Endometrium (tissue), 2 donors: Measurements from ENCODE around the gene ARHGEF38.
"Not testable (repeated sequence)": the region's sequence is repeated elsewhere in the genome, so short reads cannot be mapped to it uniquely, and the experiment has no call there.

Source experiments
- FAIRE-seq: peaks from 2 replicates; lab custom pipeline; 2012; peaks lifted over from hg19 to GRCh38; lab: Jason Lieb, UNC
- donor health status: control.
- donor health status: control.

ARHGEF38 gene

GRCh38 chr4:105652286-105652888, 100.0 kb downstream of the ARHGEF38 start:
- no peak for FAIRE-seq

GRCh38 chr4:105657117-105657765, 104.8 kb downstream of the ARHGEF38 start:
- no peak for FAIRE-seq

- no peak for FAIRE-seq
These were observed 106.8 kb downstream of the ARHGEF38 start for GRCh38 chr4:105659190-105659589.

- FAIRE-seq, result no peak
These were observed 108.6 kb downstream of the ARHGEF38 start for GRCh38 chr4:105661028-105661427.

- no peak for FAIRE-seq
These were observed 110.7 kb downstream of the ARHGEF38 start for GRCh38 chr4:105662935-105663675.

- no peak for FAIRE-seq
These were observed 114.3 kb downstream of the ARHGEF38 start for GRCh38 chr4:105666693-105667092.

GRCh38 chr4:105670684-105671083, 118.3 kb downstream of the ARHGEF38 start:
- FAIRE-seq, result no peak

GRCh38 chr4:105671301-105671700, 118.9 kb downstream of the ARHGEF38 start:
- no peak for FAIRE-seq

- no peak for FAIRE-seq
These were observed 121.6 kb downstream of the ARHGEF38 start for GRCh38 chr4:105674011-105674410.

GRCh38 chr4:105677709-105678108, 125.3 kb downstream of the ARHGEF38 start:
- FAIRE-seq, result no peak

GRCh38 chr4:105679186-105679585, 126.8 kb downstream of the ARHGEF38 start:
- FAIRE-seq, result no peak

- no peak for FAIRE-seq
These were observed 130.6 kb downstream of the ARHGEF38 start for GRCh38 chr4:105683038-105683437.

- FAIRE-seq, result no peak
These were observed 134.2 kb downstream of the ARHGEF38 start for GRCh38 chr4:105686571-105686970.

- not testable (repeated sequence) for FAIRE-seq
These were observed 142.4 kb downstream of the ARHGEF38 start for GRCh38 chr4:105694812-105695211.

- FAIRE-seq, result not testable (repeated sequence)
These were observed 143.4 kb downstream of the ARHGEF38 start for GRCh38 chr4:105695832-105696231.

GRCh38 chr4:105698607-105699006, 146.2 kb downstream of the ARHGEF38 start:
- FAIRE-seq, result no peak

GRCh38 chr4:105707782-105708180, 155.4 kb downstream of the ARHGEF38 start:
- no peak for FAIRE-seq

- peak; percentile 87 for FAIRE-seq
These were observed 156.0 kb downstream of the ARHGEF38 start, which contains the start of the genes GSTCD and INTS12 for GRCh38 chr4:105708181-105709080. TSS of gene GSTCD (plus strand) at chr4:105708784. CDS start at chr4:105717614, 8,830 bp downstream. TSS of gene INTS12 (minus strand) at chr4:105708689. CDS start at chr4:105700005, 8,684 bp downstream.

GRCh38 chr4:105709081-105709450, 156.6 kb downstream of the ARHGEF38 start:
- no peak for FAIRE-seq

- no peak for FAIRE-seq
These were observed 157.7 kb downstream of the ARHGEF38 start for GRCh38 chr4:105710012-105710600.

- no peak for FAIRE-seq
These were observed 158.3 kb downstream of the ARHGEF38 start for GRCh38 chr4:105710678-105711077.

GRCh38 chr4:105712766-105713165, 160.3 kb downstream of the ARHGEF38 start:
- no peak for FAIRE-seq
